GM21529 (cell line): ENCODE measurements around the gene CMIP.

Source experiments
- ATAC-seq: cut with Tn5 transposase; IDR thresholded peaks from one replicate; pipeline ENCODE4 v1.9.1; 2021; ENCODE audit not compliant: unreplicated experiment

The CMIP gene

GRCh38 chr16:81473969-81474959, 29.7 kb downstream of the CMIP start:
- ATAC-seq, result no peak

- no peak for ATAC-seq
Measured at GRCh38 chr16:81477697-81478693, 33.4 kb downstream of the CMIP start.

- peak; percentile 50 for ATAC-seq
Measured at GRCh38 chr16:81478876-81479511, 34.4 kb downstream of the CMIP start.

- ATAC-seq, result peak; percentile 3
Measured at GRCh38 chr16:81480606-81481206, 36.1 kb downstream of the CMIP start.

- peak; percentile 89 for ATAC-seq
Measured at GRCh38 chr16:81481207-81481821, 36.7 kb downstream of the CMIP start.

- ATAC-seq, result no peak
Measured at GRCh38 chr16:81482329-81483063, 37.9 kb downstream of the CMIP start.

- ATAC-seq, result no peak
Measured at GRCh38 chr16:81483064-81483969, 38.7 kb downstream of the CMIP start.

- ATAC-seq, result no peak
Measured at GRCh38 chr16:81483970-81484595, 39.5 kb downstream of the CMIP start.

GRCh38 chr16:81484908-81485624, 40.5 kb downstream of the CMIP start:
- no peak for ATAC-seq

- no peak for ATAC-seq
Measured at GRCh38 chr16:81485824-81486539, 41.4 kb downstream of the CMIP start.

- ATAC-seq, result no peak
Measured at GRCh38 chr16:81486540-81487061, 42.0 kb downstream of the CMIP start.

GRCh38 chr16:81487301-81487720, 42.7 kb downstream of the CMIP start:
- no peak for ATAC-seq

- ATAC-seq, result no peak
Measured at GRCh38 chr16:81488687-81489411, 44.2 kb downstream of the CMIP start.

GRCh38 chr16:81489547-81490267, 45.1 kb downstream of the CMIP start:
- ATAC-seq, result no peak
